Effector CD8-positive, alpha-beta T cell (primary cell): ENCODE results near the gene PLA2G4E.

Experiments
- DNase-seq: peaks from one replicate; lab custom pipeline; 2025; lab: John Stamatoyannopoulos, UW

The PLA2G4E gene

GRCh38 chr15:42050484-42051255 is 29.8 kb upstream of the PLA2G4E start:
- DNase-seq: no peak

GRCh38 chr15:42048821-42049200 is 28.0 kb upstream of the PLA2G4E start:
- DNase-seq: no peak

GRCh38 chr15:42048080-42048820 is 27.4 kb upstream of the PLA2G4E start:
- no peak for DNase-seq

- DNase-seq: no peak
Measured at GRCh38 chr15:42046597-42046996, 25.8 kb upstream of the PLA2G4E start.

GRCh38 chr15:42045211-42045615 is 24.4 kb upstream of the PLA2G4E start:
- no peak for DNase-seq

GRCh38 chr15:42042602-42043400 is 22.0 kb upstream of the PLA2G4E start:
- DNase-seq: no peak

- DNase-seq: no peak
Measured at GRCh38 chr15:42038401-42038800, 17.6 kb upstream of the PLA2G4E start.

- DNase-seq: no peak
Measured at GRCh38 chr15:42037656-42038055, 16.8 kb upstream of the PLA2G4E start.

- no peak for DNase-seq
Measured at GRCh38 chr15:42036966-42037365, 16.1 kb upstream of the PLA2G4E start.

- DNase-seq: no peak
Measured at GRCh38 chr15:42036112-42036905, 15.5 kb upstream of the PLA2G4E start.

- no peak for DNase-seq
Measured at GRCh38 chr15:42035435-42035761, 14.6 kb upstream of the PLA2G4E start.

GRCh38 chr15:42034628-42035434 is 14.0 kb upstream of the PLA2G4E start:
- no peak for DNase-seq

GRCh38 chr15:42033214-42033873 is 12.5 kb upstream of the PLA2G4E start:
- DNase-seq: no peak

GRCh38 chr15:42032376-42033213 is 11.8 kb upstream of the PLA2G4E start:
- no peak for DNase-seq

GRCh38 chr15:42031198-42031915 is 10.5 kb upstream of the PLA2G4E start:
- DNase-seq: no peak

- DNase-seq: no peak
Measured at GRCh38 chr15:42027521-42027920, 6.7 kb upstream of the PLA2G4E start.

GRCh38 chr15:42024303-42024702 is 3.5 kb upstream of the PLA2G4E start:
- DNase-seq: no peak

GRCh38 chr15:42021593-42021992 is 751 bp upstream of the PLA2G4E start:
- no peak for DNase-seq
